Chondrocyte (in vitro differentiated cells): Measurements from ENCODE around the gene NPTXR. TPM values are rescaled to one million over a fixed set of nuclear protein-coding genes. Genes with fewer than 3 reads are reported as not detected.

Experiments
- DNase-seq: peaks from one replicate; pipeline ENCODE4 v3.0.0; 2021; ENCODE audit warnings: mixed read lengths, low spot score
- H3K27ac Mint-ChIP-seq: one replicate; pipeline ENCODE4 v1.8.0; 2021; ENCODE audit warnings: mild to moderate bottlenecking, moderate library complexity, mixed read lengths; ENCODE audit not compliant: unreplicated experiment
- H3K27me3 Mint-ChIP-seq: 2 replicates; pipeline ENCODE4 v1.8.0; 2021; ENCODE audit warnings: low read depth, mixed read lengths
- H3K36me3 Mint-ChIP-seq: 2 replicates; pipeline ENCODE4 v1.8.0; 2021; ENCODE audit warnings: low read depth, mixed read lengths
- H3K4me1 Mint-ChIP-seq: 2 replicates; pipeline ENCODE4 v1.8.0; 2021; ENCODE audit warnings: low read depth, mild to moderate bottlenecking, mixed read lengths
- H3K4me3 Mint-ChIP-seq: one replicate; pipeline ENCODE4 v1.8.0; 2021; ENCODE audit warnings: mild to moderate bottlenecking, moderate library complexity, mixed read lengths; ENCODE audit not compliant: unreplicated experiment
- H3K9me3 Mint-ChIP-seq: 2 replicates; pipeline ENCODE4 v1.8.0; 2021; ENCODE audit warnings: low read depth, mixed read lengths
- CTCF ChIP-seq: fragments of 200-600 bp; sonication (generic); IDR thresholded peaks from 2 replicates; pipeline ENCODE4 v1.5.0; 2021; ENCODE audit warnings: antibody characterized with exemption, mild to moderate bottlenecking, moderate library complexity
- total RNA-seq: library from RNA; stranded (reverse); gene quantifications from 3 replicates; pipeline ENCODE4 v1.2.1, GENCODE V29; 2021

Gene NPTXR
- total RNA-seq, 1 donor from 2014 or later, result 35.0 TPM

GRCh38 chr22:38789606-38790005 is 54.2 kb downstream of the NPTXR start:
- no peak for TF ChIP-seq CTCF
- no peaks in the 10 kb centered on the region for H3K36me3 Mint-ChIP-seq
- no peak overlapping the region for H3K4me3 Mint-ChIP-seq
- DNase-seq, result no peak
- no peaks in the 10 kb centered on the region for H3K9me3 Mint-ChIP-seq
- H3K4me1 Mint-ChIP-seq, result peaks cover 28% of the 10 kb centered on the region
- H3K27me3 Mint-ChIP-seq, result no peaks in the 10 kb centered on the region
- no peak overlapping the region for H3K27ac Mint-ChIP-seq

- Mint-ChIP-seq H3K4me3 (no peak overlapping the region), H3K27ac (no peak overlapping the region), H3K9me3 (no peaks in the 10 kb centered on the region)
Measured at GRCh38 chr22:38788846-38789245, 55.0 kb downstream of the NPTXR start.

GRCh38 chr22:38788021-38788816 is 55.6 kb downstream of the NPTXR start:
- H3K9me3 Mint-ChIP-seq, result no peaks in the 10 kb centered on the region
- TF ChIP-seq CTCF, result no peak
- H3K4me3 Mint-ChIP-seq, result no peak overlapping the region
- H3K27me3 Mint-ChIP-seq, result no peaks in the 10 kb centered on the region
- H3K27ac Mint-ChIP-seq, result no peak overlapping the region
- H3K36me3 Mint-ChIP-seq, result no peaks in the 10 kb centered on the region
- DNase-seq, result no peak
- H3K4me1 Mint-ChIP-seq, result peaks cover 26% of the 10 kb centered on the region

More at GRCh38 chr22:38788846-38789245, 55.0 kb downstream of the NPTXR start:
- no peak for DNase-seq
- no peaks in the 10 kb centered on the region for H3K27me3 Mint-ChIP-seq
- no peaks in the 10 kb centered on the region for H3K36me3 Mint-ChIP-seq
- no peak for TF ChIP-seq CTCF
- H3K4me1 Mint-ChIP-seq, result peaks cover 22% of the 10 kb centered on the region

GRCh38 chr22:38786631-38787030 is 57.2 kb downstream of the NPTXR start:
- no peak for TF ChIP-seq CTCF
- Mint-ChIP-seq H3K4me1 (peaks cover 37% of the 10 kb centered on the region), H3K4me3 (no peak overlapping the region), H3K27ac (no peak overlapping the region), H3K27me3 (no peaks in the 10 kb centered on the region), H3K9me3 (no peaks in the 10 kb centered on the region), H3K36me3 (peaks cover 2% of the 10 kb centered on the region)
- DNase-seq, result no peak

- peaks cover 4% of the 10 kb centered on the region for H3K36me3 Mint-ChIP-seq
- H3K4me1 Mint-ChIP-seq, result peaks cover 39% of the 10 kb centered on the region
- H3K9me3 Mint-ChIP-seq, result no peaks in the 10 kb centered on the region
- no peak for TF ChIP-seq CTCF
- DNase-seq, result no peak
- no peak overlapping the region for H3K27ac Mint-ChIP-seq
- no peaks in the 10 kb centered on the region for H3K27me3 Mint-ChIP-seq
- H3K4me3 Mint-ChIP-seq, result no peak overlapping the region
Measured at GRCh38 chr22:38784856-38785255, 59.0 kb downstream of the NPTXR start.
